Upper lobe of right lung (tissue), 1 donor: ENCODE results near the gene RGR. TPM values are rescaled to one million over a fixed set of nuclear protein-coding genes. Genes with fewer than 3 reads are reported as not detected.
A peak's percentile ranks its signal among the peaks of the same experiment; 100 is the strongest.

Source experiments
- ATAC-seq: fragments of 200-7000 bp; cut with Tn5 transposase; one replicate; pipeline ENCODE4 v1.9.1; 2020; ENCODE audit warnings: mild to moderate bottlenecking, moderate library complexity
- DNase-seq: peaks from one replicate; pipeline ENCODE4 v3.0.0-alpha.2; 2020
- H3K27ac ChIP-seq: fragments of 200-600 bp; one replicate; pipeline ENCODE4 v1.8.0; 2022
- H3K27me3 ChIP-seq: fragments of 200-600 bp; one replicate; pipeline ENCODE4 v1.8.0; 2022; ENCODE audit warnings: mild to moderate bottlenecking
- H3K36me3 ChIP-seq: fragments of 200-600 bp; one replicate; pipeline ENCODE4 v1.8.0; 2022
- H3K4me1 ChIP-seq: fragments of 200-600 bp; one replicate; pipeline ENCODE4 v1.8.0; 2022
- H3K4me3 ChIP-seq: fragments of 200-600 bp; one replicate; pipeline ENCODE4 v1.8.0; 2022; ENCODE audit warnings: mild to moderate bottlenecking
- H3K9me3 ChIP-seq: fragments of 200-600 bp; one replicate; pipeline ENCODE4 v1.8.0; 2022
- CTCF ChIP-seq: fragments of 200-600 bp; IDR thresholded peaks from one replicate; pipeline ENCODE4 v1.8.0; 2022; ENCODE audit warnings: antibody characterized with exemption
- intact Hi-C: fragments of 100-400 bp; cut with DNase I; formaldehyde crosslinking; loops from one replicate; pipeline ENCODE4 v1.11.0; 2022
- total RNA-seq: library from RNA; stranded (reverse); fragmentation: NEBNext Ultra II Directional; extraction: Animal tissue kit (Norgen Biotek cat#: 25700); gene quantifications from one replicate; pipeline ENCODE4 v1.2.1, GENCODE V29; 2021
- donor health status: DM: no; HTN: yes; CAD: no; lungs with severe emphysema.

The RGR gene
- total RNA-seq, 1 donor from 2014 or later: 0.41 TPM

GRCh38 chr10:84302223-84302622 is 57.4 kb downstream of the RGR start:
- Histone ChIP-seq H3K4me3 (no peak overlapping the region), H3K4me1 (no peaks in the 10 kb centered on the region), H3K36me3 (no peaks in the 10 kb centered on the region), H3K9me3 (no peaks in the 10 kb centered on the region), H3K27me3 (no peaks in the 10 kb centered on the region), H3K27ac (no peak overlapping the region)
- intact Hi-C loops: no loop called here
- TF ChIP-seq CTCF: no peak
- DNase-seq (no peak), ATAC-seq (no peak)

GRCh38 chr10:84306751-84307384 is 62.0 kb downstream of the RGR start:
- Histone ChIP-seq H3K4me1 (peaks cover 16% of the 10 kb centered on the region), H3K27ac (no peak overlapping the region), H3K36me3 (no peaks in the 10 kb centered on the region), H3K4me3 (no peak overlapping the region), H3K9me3 (no peaks in the 10 kb centered on the region), H3K27me3 (no peaks in the 10 kb centered on the region)
- DNase-seq: no peak
- no peak for TF ChIP-seq CTCF
- intact Hi-C loops: no loop called here
- ATAC-seq: no peak

GRCh38 chr10:84308021-84308420 is 63.2 kb downstream of the RGR start:
- Histone ChIP-seq H3K36me3 (no peaks in the 10 kb centered on the region), H3K4me3 (no peak overlapping the region), H3K4me1 (peaks cover 16% of the 10 kb centered on the region), H3K9me3 (no peaks in the 10 kb centered on the region), H3K27ac (no peak overlapping the region), H3K27me3 (no peaks in the 10 kb centered on the region)
- no peak for ATAC-seq
- DNase-seq: no peak
- no peak for TF ChIP-seq CTCF
- intact Hi-C loops: no loop called here

GRCh38 chr10:84308481-84309304 is 63.8 kb downstream of the RGR start:
- intact Hi-C loops: no loop called here

More at GRCh38 chr10:84308481-84309304, 63.8 kb downstream of the RGR start:
- Histone ChIP-seq H3K4me1 (peaks cover 16% of the 10 kb centered on the region), H3K36me3 (no peaks in the 10 kb centered on the region), H3K27me3 (no peaks in the 10 kb centered on the region), H3K27ac (peak overlapping the region; percentile 45), H3K9me3 (no peaks in the 10 kb centered on the region), H3K4me3 (no peak overlapping the region)
- TF ChIP-seq CTCF: no peak
- no peak for DNase-seq
- ATAC-seq: peak; percentile 62

Other genes with a start within 250 kb of the RGR start
- 117 TPM for gene GHITM, start 105.5 kb upstream of the RGR start, total RNA-seq
- not detected for gene GPR15LG, start 71.3 kb upstream of the RGR start, total RNA-seq
- 0.35 TPM for gene CDHR1, start 50.5 kb upstream of the RGR start, total RNA-seq
- not detected for gene LRIT2, start 19.5 kb upstream of the RGR start, total RNA-seq
- gene LRIT1, start 3.5 kb upstream of the RGR start, total RNA-seq: not detected
- 74.4 TPM for gene CCSER2, start 83.5 kb downstream of the RGR start, total RNA-seq